ENCODE data around the gene TMEM30A.
A peak's percentile ranks its signal among the peaks of the same experiment; 100 is the strongest.

TMEM30A gene

DNA sequence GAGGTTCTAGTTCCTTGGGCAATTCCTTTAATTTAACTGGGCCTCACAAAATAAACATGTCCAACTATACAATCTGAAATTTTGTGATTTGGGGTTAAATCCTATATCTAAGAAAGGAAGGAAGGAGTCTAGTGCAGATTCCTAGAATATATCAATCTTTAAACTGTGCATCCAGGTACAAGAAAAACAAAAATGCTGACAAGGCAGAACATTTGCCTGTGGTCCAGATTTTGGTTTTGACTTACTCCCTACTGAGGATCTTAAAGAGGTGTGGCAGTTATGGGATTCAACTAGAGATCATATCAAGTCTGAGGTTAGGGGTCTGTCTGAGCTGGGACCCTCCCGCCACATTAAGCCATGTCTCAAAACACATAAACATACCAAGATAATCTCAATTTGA, 23.3 kb downstream of the TMEM30A start:
- DNase-seq = no peak

DNA sequence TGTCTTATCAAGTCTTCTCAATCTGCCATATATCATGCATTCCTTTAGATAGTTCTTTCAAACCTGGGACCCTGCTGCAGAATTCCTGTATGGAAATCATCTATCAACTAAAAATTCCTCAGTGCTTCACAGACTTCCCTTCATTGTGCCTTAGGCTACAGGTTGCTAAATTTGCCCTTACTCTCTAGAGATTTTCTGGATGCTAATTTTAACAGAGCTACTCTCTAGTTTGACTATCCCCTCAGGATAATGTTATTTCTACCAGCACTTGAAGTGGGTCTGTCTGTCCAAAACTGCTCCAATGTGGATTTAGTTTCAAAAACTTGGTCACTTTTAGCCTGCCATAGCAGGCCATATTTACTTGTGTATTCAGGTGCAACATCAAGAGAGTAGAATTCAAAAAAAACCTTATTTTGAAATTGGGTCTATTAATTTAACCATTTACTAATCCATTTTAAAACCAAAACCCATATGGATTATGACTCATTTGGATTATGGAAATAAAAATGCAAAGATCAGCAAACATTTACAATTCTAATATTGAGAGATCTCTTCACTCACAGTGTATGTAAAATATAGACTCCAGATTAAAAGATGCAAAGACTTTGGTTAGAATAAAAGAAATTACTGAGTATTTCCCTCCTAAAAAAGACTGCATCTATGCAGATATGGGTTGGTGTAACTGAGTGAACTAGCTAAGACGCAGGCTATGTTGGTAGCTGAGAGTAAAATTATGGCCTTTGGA, 27.1 kb downstream of the TMEM30A start:
- no peak for DNase-seq

DNA sequence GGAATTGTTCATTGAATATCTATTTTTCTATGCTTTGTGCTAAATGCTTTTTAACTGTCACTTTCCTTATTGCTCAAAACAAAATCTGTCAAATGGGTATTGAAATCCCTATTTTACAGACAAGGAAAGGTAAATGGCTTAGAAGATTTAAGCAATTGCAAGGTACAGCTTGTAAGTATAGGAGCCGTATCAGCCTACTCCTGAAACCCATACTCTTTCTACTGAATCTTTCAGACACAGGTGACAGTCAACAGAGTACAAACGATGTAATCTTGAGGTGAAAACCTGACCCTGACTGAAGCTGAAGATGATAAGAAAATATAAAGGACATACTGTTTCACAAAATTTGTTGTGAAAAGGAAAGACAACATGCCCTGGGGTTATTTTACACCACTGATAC, 34.0 kb downstream of the TMEM30A start:
- no peak for DNase-seq

DNA sequence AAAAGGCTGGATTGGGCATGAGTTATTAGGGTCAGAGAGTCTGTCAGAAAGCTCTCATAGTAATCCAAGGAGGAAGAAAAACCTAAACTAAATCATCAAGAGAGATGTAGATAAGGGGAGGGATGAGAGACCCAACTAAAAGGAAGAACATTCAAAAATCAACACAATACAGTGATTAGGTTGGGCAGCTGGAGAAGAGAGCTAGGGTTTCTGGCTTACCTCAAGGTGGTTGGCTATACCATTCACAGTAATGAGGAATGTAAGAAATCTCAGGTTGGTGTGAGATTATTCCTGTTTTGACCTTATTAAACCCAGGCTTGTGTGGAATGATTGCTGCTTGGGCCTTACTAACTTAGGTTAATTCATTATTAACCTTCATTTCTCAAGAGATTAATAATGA, 34.8 kb downstream of the TMEM30A start:
- DNase-seq = no peak

DNA sequence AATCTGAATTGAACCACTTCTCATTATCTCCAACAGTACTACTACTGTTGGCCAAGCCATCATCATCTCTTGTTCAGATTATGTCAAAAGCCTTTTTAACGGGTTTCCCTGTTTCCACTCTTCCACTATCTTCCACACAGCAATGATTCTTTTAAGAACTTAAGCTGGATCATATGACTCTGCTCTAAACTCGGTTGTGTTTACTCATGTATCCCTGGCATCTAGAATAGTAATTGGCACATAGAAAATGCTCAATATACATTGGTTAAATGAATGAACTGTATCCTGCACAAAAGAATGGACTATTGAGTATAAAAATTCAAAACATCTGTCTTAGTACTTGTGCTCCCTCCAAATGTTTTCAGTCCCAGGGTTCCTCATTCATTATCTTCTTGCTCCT, 38.2 kb downstream of the TMEM30A start:
- DNase-seq = no peak

DNA sequence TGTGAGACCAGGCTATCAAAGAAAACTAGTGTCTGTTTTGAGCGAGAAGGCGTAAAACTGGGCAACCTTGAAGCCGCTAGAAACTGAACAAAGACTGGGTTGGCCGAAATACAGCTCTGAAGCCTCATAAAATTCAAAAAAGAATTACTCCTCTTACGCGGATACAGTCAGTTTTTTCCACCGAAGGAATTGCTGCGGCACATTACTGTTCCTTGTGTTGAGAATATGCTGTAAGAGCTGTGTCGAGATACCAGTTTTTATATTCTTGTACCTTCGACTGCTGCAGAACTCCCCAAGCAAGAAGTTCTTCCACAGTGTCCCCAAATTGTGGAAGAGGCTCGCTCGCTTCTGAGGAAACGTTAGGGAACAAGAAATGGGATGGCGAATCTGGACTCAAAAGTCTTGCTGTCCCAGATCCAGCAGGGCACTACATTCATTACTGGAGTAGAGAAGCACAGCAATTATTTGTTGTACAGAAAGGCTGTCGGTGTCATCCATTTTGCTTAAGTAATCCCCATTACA, 40.5 kb downstream of the TMEM30A start:
- DNase-seq = no peak

DNA sequence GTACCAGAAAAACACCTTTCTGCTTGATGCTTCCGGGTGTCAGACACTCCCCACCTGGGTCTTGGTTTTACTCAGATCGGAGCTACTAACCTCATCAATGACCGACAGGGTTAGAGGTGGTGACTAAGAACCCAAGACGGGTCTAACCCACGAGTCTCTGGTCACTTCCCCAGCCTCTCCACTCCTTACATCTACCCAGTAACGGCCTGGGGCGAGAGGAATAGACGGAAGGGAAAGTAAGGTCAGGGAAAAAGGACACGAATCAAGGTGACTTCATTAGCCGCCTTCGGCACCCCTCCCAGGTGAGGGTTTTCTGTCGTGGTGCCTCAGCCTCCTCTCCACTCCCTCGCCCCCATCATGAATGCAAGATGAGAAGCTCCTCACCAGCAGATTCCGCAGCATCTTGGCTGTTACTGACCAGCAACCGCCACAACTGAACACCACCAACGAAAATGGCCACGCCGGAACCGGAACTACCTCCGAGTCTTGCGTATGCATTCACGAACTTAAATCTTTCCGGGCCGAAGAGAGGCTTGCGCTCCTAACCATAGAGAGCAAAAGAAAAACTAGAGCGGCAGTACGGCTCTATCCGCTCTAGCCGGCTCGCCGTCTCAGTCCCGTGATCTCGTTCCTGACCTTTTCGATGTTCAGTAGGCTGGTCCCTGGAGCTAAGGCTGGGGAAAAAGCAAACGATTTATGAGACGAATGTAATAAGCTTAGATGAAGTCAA, 41.1 kb downstream of the TMEM30A start, which contains the start of gene COX7A2:
Gene COX7A2, minus strand, starts transcription at position 469 of the 730 bp plus-strand sequence. Its CDS starts 67 bp downstream, at position 402.
- DNase-seq = peak; percentile 94

DNA sequence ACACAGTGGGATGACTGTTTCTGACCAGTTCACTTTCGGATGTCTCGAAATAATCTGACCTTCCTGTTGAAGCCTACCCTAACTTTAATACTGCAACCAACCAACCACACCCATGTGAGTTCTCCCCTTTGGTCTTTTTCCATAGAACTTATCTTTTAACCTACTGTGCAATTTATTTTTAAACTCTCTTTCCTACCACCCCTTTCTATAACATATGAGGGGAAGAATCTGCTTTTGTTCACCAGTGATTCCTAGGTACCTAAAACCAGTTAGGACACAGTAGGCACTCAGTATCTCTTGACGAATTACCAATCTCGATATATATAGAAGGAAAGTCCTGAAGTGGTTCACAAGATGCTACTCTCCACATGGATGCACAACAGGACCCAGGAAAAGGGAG, 48.0 kb downstream of the TMEM30A start:
- DNase-seq = no peak

DNA sequence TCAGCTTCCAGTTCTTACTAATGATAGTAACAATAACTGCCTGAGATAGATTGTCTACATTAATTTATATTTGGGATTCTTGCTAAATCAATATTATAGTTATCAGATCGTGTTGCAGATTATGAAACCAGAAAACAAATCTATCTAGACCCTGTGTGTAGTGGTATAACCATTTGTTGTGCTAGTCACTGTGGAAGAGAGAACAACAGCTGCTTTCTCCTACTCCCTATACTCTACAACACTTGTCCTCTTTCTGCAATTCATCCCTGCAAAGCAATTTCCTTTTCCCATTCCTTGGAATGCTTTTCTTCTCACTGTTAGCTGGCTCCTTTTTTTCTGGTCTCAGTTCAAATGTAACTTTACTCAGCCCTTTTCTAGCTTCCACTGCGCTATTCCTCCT, 49.3 kb downstream of the TMEM30A start:
- DNase-seq = no peak

DNA sequence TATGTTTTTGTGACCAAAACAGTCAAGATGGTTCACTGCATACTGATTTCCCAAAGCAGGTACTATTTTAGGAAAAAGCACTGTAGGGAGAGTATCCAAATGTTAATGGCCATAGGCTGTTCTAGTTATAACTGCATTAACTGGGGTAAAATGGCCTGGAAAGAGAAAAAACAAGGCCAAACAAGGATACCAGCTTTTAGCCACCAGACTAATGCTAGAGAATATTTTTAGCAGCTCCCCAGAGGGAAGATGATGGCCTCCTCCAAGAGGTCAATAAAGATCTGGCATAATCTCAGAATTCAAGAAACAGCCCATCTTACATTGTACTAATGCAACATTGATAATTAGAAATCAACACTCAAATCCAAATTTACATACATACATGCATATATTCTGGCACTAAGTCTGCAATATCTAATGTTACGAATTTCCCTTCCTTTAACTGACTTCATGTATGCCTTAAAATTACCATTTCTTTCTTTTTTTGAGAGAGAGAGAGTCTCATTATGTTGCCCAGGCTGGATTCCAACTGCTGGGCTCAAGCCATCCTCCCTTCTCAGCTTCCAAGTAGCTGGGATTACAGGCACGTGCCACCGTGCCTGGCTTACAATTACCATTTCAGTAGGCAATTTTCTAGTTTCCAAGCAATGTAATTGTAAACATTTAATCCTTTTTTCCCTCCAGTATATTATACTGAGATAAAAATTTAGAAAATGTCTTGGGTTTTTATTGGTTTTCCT, 50.3 kb downstream of the TMEM30A start:
- no peak for DNase-seq

DNA sequence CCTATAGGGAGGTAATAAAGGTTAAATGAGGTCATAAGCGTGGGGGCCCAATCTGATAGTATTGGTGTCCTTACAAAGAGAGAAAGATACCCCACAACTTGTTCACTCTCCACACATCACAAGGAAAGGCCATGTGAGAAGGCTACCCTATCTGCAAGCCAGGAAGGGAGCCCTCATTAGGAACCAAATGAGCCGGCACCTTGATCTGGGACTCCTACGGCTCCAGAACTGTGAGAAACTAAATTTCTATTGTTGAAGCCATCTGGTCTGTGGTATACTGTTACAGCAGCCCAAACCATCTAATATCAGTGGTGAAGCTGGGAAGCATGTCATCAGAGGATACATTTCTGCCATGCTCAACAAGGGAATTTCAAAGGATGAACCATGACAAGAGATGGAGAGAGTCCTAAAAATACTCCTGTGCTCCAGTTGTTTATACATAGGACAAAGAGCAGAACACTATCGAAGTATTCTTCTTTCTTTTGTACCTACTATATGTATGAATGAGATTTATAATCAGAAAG, 51.4 kb downstream of the TMEM30A start:
- DNase-seq = no peak

DNA sequence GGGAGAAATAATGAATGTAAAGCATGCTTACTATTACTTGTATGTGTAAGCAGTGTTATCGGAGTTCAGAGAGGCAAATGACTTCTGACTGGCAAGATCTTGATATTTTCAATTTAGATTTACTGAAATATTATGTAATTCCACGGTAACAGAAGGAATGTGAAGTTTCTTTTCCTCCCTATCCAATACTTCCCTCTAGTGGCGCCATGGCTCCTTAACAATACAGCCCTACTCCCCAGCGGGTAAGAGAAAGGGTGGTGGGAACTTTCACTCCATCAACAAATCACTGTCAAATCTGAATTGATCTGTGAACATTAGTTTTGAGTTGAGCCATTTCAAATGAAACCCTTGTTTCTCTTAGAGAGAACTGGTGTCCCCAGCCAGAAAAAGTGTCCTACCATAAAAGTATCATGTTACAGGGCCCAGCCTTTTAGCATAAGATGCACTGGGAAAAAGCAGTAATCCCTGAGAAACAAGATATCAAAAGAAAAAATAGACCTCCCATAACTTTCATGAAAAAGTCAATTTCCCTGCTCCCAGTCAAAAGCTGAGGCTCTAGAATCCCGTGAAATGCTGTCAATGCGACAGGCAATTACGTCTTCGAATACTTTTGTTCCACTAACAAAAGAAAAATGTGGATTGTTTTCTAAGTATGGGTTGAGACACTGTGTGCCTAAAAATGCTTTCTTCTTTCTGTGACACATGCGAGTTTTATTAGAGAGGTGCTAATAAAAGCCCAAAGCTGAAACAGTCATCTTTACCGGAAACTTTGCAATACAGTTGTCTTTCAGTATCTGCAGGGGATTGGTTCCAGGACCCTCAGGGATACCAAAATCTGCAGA, 53.9 kb downstream of the TMEM30A start:
- no peak for DNase-seq

DNA sequence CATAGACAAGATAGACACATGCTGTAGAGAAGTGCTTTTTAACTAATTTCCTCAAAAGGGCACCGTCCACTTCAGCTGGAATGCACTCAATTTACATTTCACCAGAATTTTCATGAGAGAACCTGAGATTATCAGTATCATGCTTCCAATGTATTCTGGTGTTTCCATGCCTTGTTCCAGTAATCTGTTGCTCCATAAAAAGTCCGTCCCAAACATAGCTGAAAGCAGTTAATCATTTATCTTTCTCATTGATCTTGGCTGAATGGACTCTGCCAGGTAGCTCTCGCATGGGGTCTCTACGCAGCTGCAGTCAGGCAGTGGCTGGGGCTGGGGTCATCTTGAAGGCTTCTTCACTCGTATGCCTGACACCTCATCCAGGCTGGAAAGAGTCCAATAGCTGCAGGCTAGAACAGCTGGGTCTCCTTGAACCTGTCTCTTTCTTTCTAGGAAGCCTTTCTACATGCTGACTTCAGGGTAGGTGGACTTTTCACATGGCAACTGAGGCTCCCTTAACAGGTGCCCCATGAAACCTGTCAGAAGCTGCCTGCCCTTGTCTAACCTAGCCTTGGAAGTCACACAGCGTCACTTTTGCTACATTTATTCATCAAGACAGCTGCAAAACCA, 60.2 kb downstream of the TMEM30A start:
- DNase-seq = no peak

DNA sequence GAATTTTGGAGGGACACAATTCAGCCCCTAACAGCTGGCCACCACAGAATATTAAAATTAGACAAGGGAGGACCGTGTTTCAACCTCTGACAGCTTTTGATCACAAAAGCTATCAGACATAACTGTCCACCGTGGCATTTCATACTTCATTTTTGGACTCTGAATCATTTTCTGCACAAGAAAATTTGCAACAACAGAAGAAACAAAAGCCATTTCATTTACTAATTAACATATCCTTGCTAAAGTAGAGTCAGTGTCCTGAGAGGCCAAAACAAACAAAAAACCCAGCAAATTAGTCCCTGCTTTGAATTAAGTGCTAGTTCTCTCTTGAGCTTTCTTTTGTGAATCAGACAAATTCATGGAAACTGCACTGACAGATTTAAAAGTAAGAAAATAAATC, 61.2 kb downstream of the TMEM30A start:
- DNase-seq = no peak

DNA sequence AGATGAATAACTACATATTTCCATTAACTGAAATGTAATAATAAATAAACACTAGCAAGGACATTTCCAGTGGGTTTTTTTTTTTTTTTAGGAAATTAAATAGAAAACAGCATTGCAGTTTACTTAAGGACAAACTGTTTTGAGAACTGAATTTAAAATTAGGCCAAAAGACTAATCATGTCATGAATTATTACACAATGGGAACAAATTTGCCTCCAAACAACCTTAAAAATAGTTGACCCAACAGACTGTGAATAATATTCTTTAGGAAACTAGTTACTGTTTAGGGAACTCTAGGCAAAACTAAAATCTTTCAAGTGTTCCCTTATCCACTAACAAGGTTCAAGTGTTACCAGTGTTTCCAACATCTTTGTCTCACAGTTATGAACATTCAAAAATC, 62.3 kb downstream of the TMEM30A start:
- no peak for DNase-seq

DNA sequence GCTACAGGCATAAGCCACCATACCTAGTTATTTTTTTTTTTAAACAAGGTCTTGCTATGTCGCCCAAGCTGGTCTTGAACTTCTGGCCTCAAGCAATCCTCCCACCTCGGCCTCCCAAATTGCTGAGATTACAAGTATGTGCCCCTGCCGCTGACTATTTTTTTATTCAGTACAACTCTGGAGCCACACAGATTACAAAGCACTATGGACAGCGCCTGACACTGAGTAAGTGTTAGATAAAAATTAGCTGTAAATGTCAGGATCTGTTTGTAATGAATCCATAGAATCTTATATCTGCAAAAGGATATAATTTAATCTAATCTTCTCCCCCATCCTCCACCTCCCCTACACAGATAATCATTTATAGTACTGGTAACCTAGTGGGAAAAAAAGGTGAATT, 63.5 kb downstream of the TMEM30A start:
- no peak for DNase-seq

DNA sequence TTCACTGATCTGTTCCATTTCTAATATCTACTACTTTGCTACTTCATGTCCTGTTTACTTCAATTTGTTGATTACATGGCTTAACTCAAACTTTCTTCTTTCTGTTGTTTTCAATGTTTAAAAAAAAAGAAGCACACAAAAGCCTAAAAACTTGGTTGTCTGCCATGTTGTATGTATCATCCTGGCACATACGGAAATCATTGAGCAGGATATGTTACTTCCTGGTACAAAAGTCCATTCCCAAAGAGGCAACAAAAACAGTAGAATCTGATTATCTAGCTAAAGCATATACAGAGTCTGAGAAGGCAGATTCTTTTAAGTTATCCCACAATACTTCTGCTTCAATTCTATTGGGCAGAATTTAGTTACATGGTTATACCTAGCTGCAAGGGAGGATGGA, 64.2 kb downstream of the TMEM30A start:
- DNase-seq = no peak

DNA sequence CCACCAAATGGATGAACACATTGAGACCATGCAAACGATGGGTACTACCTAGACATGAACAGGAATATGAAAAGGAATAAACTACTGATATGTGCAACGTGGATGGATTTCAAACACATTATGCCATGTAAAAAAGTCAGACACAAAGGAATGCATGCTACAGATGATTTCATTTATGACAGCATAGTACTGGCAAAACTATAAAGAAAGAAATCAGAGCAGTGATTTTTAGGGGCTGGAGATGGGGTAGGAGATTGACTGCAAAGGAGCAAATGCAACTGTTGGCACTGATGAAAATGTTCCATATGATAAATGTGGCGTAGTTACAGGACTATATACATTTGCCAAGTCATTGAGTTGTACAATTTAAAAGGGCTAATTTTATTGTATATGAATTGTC, 65.3 kb downstream of the TMEM30A start:
- no peak for DNase-seq

DNA sequence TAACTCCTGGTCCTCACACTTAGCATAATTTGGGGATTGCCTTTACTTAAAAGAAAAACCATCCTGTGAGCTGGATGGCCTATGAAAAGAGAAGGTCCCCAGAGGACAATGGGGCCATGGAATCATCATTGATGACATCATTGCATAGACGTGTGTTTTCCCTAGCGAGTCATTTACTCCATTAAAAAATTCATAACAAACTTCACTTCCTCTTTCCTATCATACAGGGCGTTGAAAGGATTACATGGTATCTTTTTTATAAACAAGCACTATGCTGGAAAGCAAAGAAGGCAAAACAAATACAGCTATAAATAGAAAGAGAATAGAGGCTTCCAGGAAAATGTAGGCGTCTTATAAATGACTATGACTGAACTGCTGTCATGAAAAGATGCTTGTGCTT, 67.4 kb downstream of the TMEM30A start:
- no peak for DNase-seq

DNA sequence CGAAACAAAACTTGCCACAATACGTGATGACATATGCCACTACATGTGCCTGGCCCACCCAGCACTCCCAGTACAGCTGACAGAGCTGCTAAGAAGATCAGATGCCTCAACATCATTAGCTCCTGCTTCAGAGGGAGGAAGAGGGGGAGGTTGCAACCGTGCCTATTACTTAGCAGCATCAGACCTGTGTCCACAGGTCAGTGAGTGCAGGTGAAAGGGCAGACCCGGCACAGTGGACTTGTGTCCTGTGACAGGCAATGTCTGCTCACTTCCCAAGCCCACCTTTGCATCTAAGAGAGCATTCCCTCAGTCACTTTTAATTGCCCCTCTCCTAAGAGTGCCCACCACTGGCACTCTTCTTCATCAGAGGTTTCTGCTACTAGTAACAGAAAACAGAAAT, 69.3 kb downstream of the TMEM30A start:
- DNase-seq = no peak

DNA sequence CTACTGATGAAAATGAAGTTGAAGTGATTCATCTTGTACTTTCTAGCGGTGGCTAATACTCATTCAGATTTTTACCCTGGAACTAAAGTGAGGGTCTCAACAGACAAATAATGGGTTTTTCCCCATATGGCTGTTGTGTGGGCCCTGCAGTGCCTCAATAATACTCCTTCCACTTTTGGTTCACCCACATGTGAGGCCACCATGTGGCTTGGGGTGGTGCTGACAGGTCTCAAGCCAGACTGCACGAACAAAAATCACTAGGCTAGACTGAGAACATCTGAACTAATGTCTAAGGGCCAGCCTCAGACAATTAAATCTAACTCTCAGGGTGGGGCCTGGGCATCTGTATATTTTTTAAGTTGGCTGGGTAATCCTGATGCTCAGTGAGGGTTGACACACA, 70.9 kb downstream of the TMEM30A start:
- DNase-seq = no peak

DNA sequence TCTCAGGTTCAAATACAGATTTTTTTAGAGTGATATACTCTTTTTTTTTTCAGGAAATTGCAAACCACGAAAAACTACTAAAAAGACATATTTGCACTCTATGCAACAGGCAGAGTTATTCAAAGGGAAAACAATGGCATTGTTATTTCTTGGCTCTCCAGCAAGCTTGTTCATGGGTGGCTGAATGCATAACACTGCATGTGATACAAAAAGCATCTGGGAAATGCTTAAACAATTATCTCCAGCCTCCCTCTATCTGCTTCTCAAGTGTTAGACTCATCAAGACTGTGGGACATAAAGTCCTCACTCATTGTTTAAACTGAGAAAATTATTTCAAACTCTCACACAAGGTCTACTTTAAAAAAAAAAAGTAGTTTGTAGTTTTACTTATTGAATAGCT, 71.5 kb downstream of the TMEM30A start:
- no peak for DNase-seq

Measured in GDM1 (cell line).